IMR-90 (cell line): Measurements from ENCODE around the gene FAM163B. TPM values are rescaled to one million over a fixed set of nuclear protein-coding genes. Genes with fewer than 3 reads are reported as not detected.

Source experiments
- ATAC-seq: fragments of 200-7000 bp; cut with Tn5 transposase; 2 replicates; pipeline ENCODE4 v1.9.1; 2020; ENCODE audit warnings: low read depth, mild to moderate bottlenecking, moderate library complexity
- BruUV-seq: library from RNA; stranded (reverse); fragments of 400-500 nt; replicated peaks from 2 replicates; lab custom pipeline; 2021; lab: Mats Ljungman, UMichigan
- CTCF ChIA-PET: fragments of 300-600 bp; formaldehyde crosslinking; extraction: SDS; loops from one replicate; lab custom pipeline; 2021; ENCODE audit warnings: antibody characterized with exemption; lab: Yijun Ruan, JAX
- POLR2A ChIA-PET: fragments of 300-600 bp; sonication (Branson Sonifier 250); formaldehyde crosslinking; loops from one replicate; lab custom pipeline; 2022; ENCODE audit warnings: antibody characterized with exemption; ENCODE audit not compliant: unreplicated experiment; lab: Charles Lee
- DNase-seq: peaks from one replicate; pipeline ENCODE4 v3.0.0; 2013
- H2AFZ ChIP-seq: replicated peaks from 2 replicates; pipeline ENCODE3; 2013; ENCODE audit warnings: low read length, mild to moderate bottlenecking; ENCODE audit not compliant: poor library complexity
- H2AK5ac ChIP-seq: 2 replicates; pipeline ENCODE4 v1.6.1; 2013; ENCODE audit warnings: low read depth, low read length, inconsistent platforms
- H2AK9ac ChIP-seq: replicated peaks from 2 replicates; pipeline ENCODE3; 2013; ENCODE audit warnings: mild to moderate bottlenecking, low read depth, low read length, moderate library complexity; ENCODE audit not compliant: poor library complexity
- H2BK120ac ChIP-seq: 2 replicates; pipeline ENCODE4 v1.6.1; 2013; ENCODE audit warnings: low read depth, low read length, inconsistent platforms
- H2BK15ac ChIP-seq: 3 replicates; pipeline ENCODE4 v1.6.1; 2013; ENCODE audit warnings: low read depth, low read length, inconsistent platforms
- H2BK20ac ChIP-seq: 2 replicates; pipeline ENCODE4 v1.6.1; 2013; ENCODE audit warnings: low read depth, mild to moderate bottlenecking, inconsistent platforms, low read length, moderate library complexity
- H2BK5ac ChIP-seq: 2 replicates; pipeline ENCODE4 v1.6.1; 2013; ENCODE audit warnings: mild to moderate bottlenecking, low read depth, low read length, inconsistent platforms; ENCODE audit not compliant: poor library complexity, severe bottlenecking
- H3K14ac ChIP-seq: replicated peaks from 2 replicates; pipeline ENCODE4 v1.6.1; 2013; ENCODE audit warnings: low read depth, low read length, inconsistent platforms
- H3K18ac ChIP-seq: 2 replicates; pipeline ENCODE4 v1.6.1; 2013; ENCODE audit warnings: low read depth, low read length, control low read depth
- H3K23ac ChIP-seq: 2 replicates; pipeline ENCODE4 v1.6.1; 2013; ENCODE audit warnings: low read depth, low read length, inconsistent platforms
- H3K27ac ChIP-seq: 2 replicates; pipeline ENCODE4 v1.5.1; 2013; ENCODE audit warnings: mild to moderate bottlenecking, control low read depth, low read length; ENCODE audit not compliant: insufficient read depth
- H3K27me3 ChIP-seq: 2 replicates; pipeline ENCODE4 v1.6.1; 2013; ENCODE audit warnings: low read length; ENCODE audit not compliant: control insufficient read depth, insufficient read depth
- H3K36me3 ChIP-seq: 2 replicates; pipeline ENCODE4 v1.6.1; 2013; ENCODE audit warnings: low read length, mixed read lengths; ENCODE audit not compliant: control insufficient read depth, insufficient read depth
- H3K4ac ChIP-seq: 2 replicates; pipeline ENCODE4 v1.6.1; 2013; ENCODE audit warnings: low read depth, low read length, inconsistent platforms
- H3K4me1 ChIP-seq: 2 replicates; pipeline ENCODE4 v1.6.1; 2013; ENCODE audit warnings: low read length, mixed read lengths; ENCODE audit not compliant: control insufficient read depth, insufficient read depth
- H3K4me2 ChIP-seq: 2 replicates; pipeline ENCODE4 v1.6.1; 2013; ENCODE audit warnings: low read depth, mild to moderate bottlenecking, control low read depth, low read length, moderate library complexity
- H3K4me3 ChIP-seq: 2 replicates; pipeline ENCODE4 v1.5.1; 2013; ENCODE audit warnings: low read depth, mild to moderate bottlenecking, control low read depth, low read length, moderate library complexity; ENCODE audit not compliant: insufficient read depth
- H3K56ac ChIP-seq: 2 replicates; pipeline ENCODE4 v1.6.1; 2013; ENCODE audit warnings: low read length, inconsistent platforms; ENCODE audit not compliant: insufficient read depth; ENCODE audit errors: extremely low read depth
- H3K79me1 ChIP-seq, 2 experiments: 2 replicates each; pipeline ENCODE4 v1.6.1; 2013; ENCODE audit warnings: low read length in 2 of 2, inconsistent platforms in 1 of 2, low read depth in 1 of 2
- H3K9ac ChIP-seq: 2 replicates; pipeline ENCODE4 v1.6.1; 2013; ENCODE audit warnings: low read depth, low read length, control low read depth
- H3K9me1 ChIP-seq: 2 replicates; pipeline ENCODE4 v1.6.1; 2013; ENCODE audit warnings: low read length, inconsistent platforms; ENCODE audit not compliant: insufficient read depth
- H3K9me3 ChIP-seq: 2 replicates; pipeline ENCODE4 v1.6.1; 2013; ENCODE audit warnings: low read length; ENCODE audit not compliant: control insufficient read depth, insufficient read depth
- H4K20me1 ChIP-seq: 2 replicates; pipeline ENCODE4 v1.6.1; 2013; ENCODE audit warnings: low read length, inconsistent platforms; ENCODE audit not compliant: insufficient read depth
- H4K5ac ChIP-seq: 2 replicates; pipeline ENCODE4 v1.6.1; 2013; ENCODE audit warnings: mild to moderate bottlenecking, low read depth, low read length, control low read depth
- H4K8ac ChIP-seq, 2 experiments: 2 replicates each; pipeline ENCODE4 v1.6.1; 2013; ENCODE audit warnings: low read depth in 2 of 2, low read length in 2 of 2, control low read depth in 1 of 2, inconsistent platforms in 1 of 2
- H4K91ac ChIP-seq: 2 replicates; pipeline ENCODE4 v1.6.1; 2013; ENCODE audit warnings: low read depth, low read length, inconsistent platforms; ENCODE audit not compliant: insufficient read depth
- BHLHE40 ChIP-seq: fragments of 150-350 bp; IDR thresholded peaks from 2 replicates; pipeline ENCODE4 v1.6.1; 2016; ENCODE audit warnings: mild to moderate bottlenecking, low read depth, low read length
- CEBPB ChIP-seq: IDR thresholded peaks from 2 replicates; pipeline ENCODE4 v1.6.1; 2012; ENCODE audit warnings: low read depth, low read length, improper control_type of control experiment
- CHD1 ChIP-seq: IDR thresholded peaks from 2 replicates; pipeline ENCODE4 v1.6.1; 2012; ENCODE audit warnings: low read depth, low read length, improper control_type of control experiment
- FOS ChIP-seq: fragments of 150-350 bp; IDR thresholded peaks from 2 replicates; pipeline ENCODE4 v1.6.1; 2016; ENCODE audit warnings: low read depth, low read length
- MAFK ChIP-seq: IDR thresholded peaks from 2 replicates; pipeline ENCODE4 v1.6.1; 2012; ENCODE audit warnings: low read depth, low read length, improper control_type of control experiment
- MAZ ChIP-seq: IDR thresholded peaks from 2 replicates; pipeline ENCODE4 v1.6.1; 2012; ENCODE audit warnings: low read depth, mild to moderate bottlenecking, low read length, improper control_type of control experiment, moderate library complexity, borderline replicate concordance
- MXI1 ChIP-seq: IDR thresholded peaks from 2 replicates; pipeline ENCODE4 v1.6.1; 2012; ENCODE audit warnings: low read depth, mild to moderate bottlenecking, low read length, moderate library complexity, borderline replicate concordance
- NFE2L2 ChIP-seq: fragments of 150-350 bp; IDR thresholded peaks from 2 replicates; pipeline ENCODE4 v1.6.1; 2016; ENCODE audit warnings: low read depth, mild to moderate bottlenecking, low read length
- POLR2A ChIP-seq: IDR thresholded peaks from 2 replicates; pipeline ENCODE4 v1.6.1; 2012; ENCODE audit warnings: mild to moderate bottlenecking, low read depth, low read length
- RAD21 ChIP-seq: IDR thresholded peaks from 2 replicates; pipeline ENCODE4 v1.6.1; 2012; ENCODE audit warnings: low read length, improper control_type of control experiment
- RCOR1 ChIP-seq: IDR thresholded peaks from 2 replicates; pipeline ENCODE4 v1.6.1; 2012; ENCODE audit warnings: mild to moderate bottlenecking, low read length, improper control_type of control experiment; ENCODE audit not compliant: insufficient replicate concordance
- RFX5 ChIP-seq: IDR thresholded peaks from 2 replicates; pipeline ENCODE4 v1.8.0; 2012; ENCODE audit warnings: low read depth, mild to moderate bottlenecking, low read length, moderate library complexity
- WGBS, 2 experiments: methylation state at CpG; one replicate each; pipeline versions ENCODE4 v1.1.5 to v1.1.7; 2013; ENCODE audit warnings: missing lambda C conversion rate in 2 of 2; ENCODE audit not compliant: insufficient read length in 1 of 2; ENCODE audit errors: extremely low coverage in 2 of 2; 5-methylcytosine and 5-hydroxymethylcytosine counted together
- dilution Hi-C: fragments of 300-500 bp; cut with HindIII; formaldehyde crosslinking; loops from one replicate; pipeline ENCODE4 v1.14.3; 2018; ENCODE audit warnings: low sequenced_read_pairs; ENCODE audit not compliant: unreplicated experiment
- in situ Hi-C: fragments of 300-500 bp; cut with MboI; formaldehyde crosslinking; loops from 3 replicates; pipeline ENCODE4 v1.14.3; 2019; ENCODE audit warnings: low sequenced_read_pairs, inconsistent platforms, mixed read lengths
- intact Hi-C: fragments of 100-400 bp; cut with micrococcal nuclease; formaldehyde crosslinking; loops from 2 replicates; pipeline ENCODE4 v1.10.0; 2022
- polyA plus RNA-seq, 3 experiments: library from polyadenylated mRNA; depleted of rRNA; stranded (reverse); fragments of >200 nt; gene quantifications; 2 replicates each; pipeline ENCODE4 v1.2.3, GENCODE V29; 2012; ENCODE audit warnings: low replicate concordance in 1 of 3
- total RNA-seq: library from RNA; depleted of rRNA; stranded (reverse); fragments of >200 nt; gene quantifications from 2 replicates; pipeline ENCODE4 v1.2.3, GENCODE V29; 2012
- TF ChIP-seq, protein P1 (sequence below): fragments of 150-350 bp; IDR thresholded peaks from 2 replicates; pipeline ENCODE4 v1.6.1; 2016; ENCODE audit warnings: low read depth, mild to moderate bottlenecking, low read length, moderate library complexity, borderline replicate concordance
- TF ChIP-seq, protein P2 (sequence below): fragments of 150-350 bp; IDR thresholded peaks from 2 replicates; pipeline ENCODE4 v1.6.1; 2017; ENCODE audit warnings: mild to moderate bottlenecking, antibody characterized with exemption, low read length, low read depth

FAM163B gene
- total and polyA plus RNA-seq, 2 of the 4 experiments (the other 2 are of a cell fraction), result not detected

DNA sequence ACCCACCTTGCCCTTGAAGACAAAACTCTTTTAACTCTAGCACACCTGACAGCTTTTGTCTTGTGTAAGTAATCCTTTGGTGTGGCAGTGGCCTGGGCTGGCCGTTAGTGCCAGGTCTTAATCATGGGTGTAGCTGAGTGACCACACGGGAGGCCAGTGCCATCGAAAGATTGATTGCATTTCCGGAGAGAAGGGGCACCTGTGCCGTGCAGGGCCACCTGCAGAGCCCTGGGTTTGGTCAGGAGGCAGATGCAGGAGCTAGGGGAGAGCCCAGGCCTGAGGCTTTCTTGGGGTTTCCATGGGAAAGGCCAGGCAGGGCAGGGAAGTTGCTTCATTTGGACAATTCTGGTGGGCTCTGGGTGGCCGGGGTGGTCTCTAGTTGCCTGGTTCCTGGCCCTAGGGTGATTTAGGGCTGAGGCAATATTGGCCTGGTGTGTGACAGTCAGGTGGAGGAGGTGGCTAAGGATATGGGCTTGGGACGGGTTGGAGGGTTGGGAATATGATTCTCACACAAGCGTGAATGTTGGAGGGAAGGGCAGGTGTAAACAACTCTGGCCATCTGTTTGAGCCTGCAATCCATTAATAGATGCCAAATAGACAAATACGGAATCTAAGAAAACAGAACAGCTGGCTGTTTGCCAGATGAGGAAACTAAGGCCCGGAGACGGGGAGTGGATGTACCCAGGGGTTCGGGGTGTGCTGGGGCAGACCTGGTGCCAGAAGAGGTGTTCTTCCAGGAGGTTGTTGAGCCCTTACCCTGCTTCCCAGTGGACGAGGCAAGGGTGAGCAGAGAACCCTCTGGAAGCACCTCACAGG lies 31.6 kb upstream of the FAM163B start (continued):
- TF ChIP-seq, protein P1, sequence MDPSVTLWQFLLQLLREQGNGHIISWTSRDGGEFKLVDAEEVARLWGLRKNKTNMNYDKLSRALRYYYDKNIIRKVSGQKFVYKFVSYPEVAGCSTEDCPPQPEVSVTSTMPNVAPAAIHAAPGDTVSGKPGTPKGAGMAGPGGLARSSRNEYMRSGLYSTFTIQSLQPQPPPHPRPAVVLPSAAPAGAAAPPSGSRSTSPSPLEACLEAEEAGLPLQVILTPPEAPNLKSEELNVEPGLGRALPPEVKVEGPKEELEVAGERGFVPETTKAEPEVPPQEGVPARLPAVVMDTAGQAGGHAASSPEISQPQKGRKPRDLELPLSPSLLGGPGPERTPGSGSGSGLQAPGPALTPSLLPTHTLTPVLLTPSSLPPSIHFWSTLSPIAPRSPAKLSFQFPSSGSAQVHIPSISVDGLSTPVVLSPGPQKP, result no peak

DNA sequence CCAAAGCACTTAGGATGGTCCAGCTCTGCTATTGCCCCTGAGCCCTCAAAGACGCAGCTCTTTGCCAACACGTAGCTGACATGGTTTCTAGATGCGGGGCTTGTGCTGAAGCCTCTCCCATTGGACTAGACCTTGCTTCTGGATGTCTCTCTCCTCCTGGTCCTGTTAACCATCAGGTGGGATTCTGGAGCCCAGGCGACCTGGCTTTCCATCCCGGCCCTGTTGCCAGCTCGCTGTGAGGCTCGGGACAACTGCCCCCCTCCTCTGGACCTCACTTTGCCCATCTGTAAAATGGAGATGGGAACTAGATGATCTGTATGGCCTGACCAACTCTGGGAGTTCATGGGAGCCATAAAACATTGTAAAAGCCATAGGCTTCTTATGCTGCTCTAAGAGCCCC lies 31.0 kb upstream of the FAM163B start:
- Histone ChIP-seq H2BK20ac (no peak overlapping the region), H4K91ac (no peak overlapping the region), H2AFZ (no peak overlapping the region), H3K9me3 (no peaks in the 10 kb centered on the region), H3K9me1 (no peaks in the 10 kb centered on the region), H3K4ac (no peak overlapping the region), H3K4me3 (no peak overlapping the region), H3K4me1 (no peaks in the 10 kb centered on the region), H2BK15ac (no peak overlapping the region), H3K9ac (no peak overlapping the region), H3K27me3 (peaks cover 59% of the 10 kb centered on the region; the same call in 1 of the 2 replicates), H3K27ac (no peak overlapping the region), H2AK9ac (no peak overlapping the region), H4K8ac (no peak overlapping the region), H2BK5ac (no peak overlapping the region), H3K4me2 (no peak overlapping the region), H3K18ac (no peak overlapping the region), H4K20me1 (no peaks in the 10 kb centered on the region), H2BK120ac (no peak overlapping the region), H4K5ac (no peak overlapping the region), H3K79me1 (no peaks in the 10 kb centered on the region), H3K36me3 (no peaks in the 10 kb centered on the region), H3K23ac (no peak overlapping the region), H2AK5ac (no peak overlapping the region), H3K56ac (no peak overlapping the region), H3K14ac (no peak overlapping the region)
- no peak for DNase-seq
- in situ Hi-C loops (no loop called here), intact Hi-C loops (no loop called here), dilution Hi-C loops (no loop called here)
- BruUV-seq, result no TSS peak
- 75% methylated on average over 3 of the region's 7 CpGs; no CpG with 5 or more reads in 1 of the 2 experiments for WGBS, 2 experiments
- POLR2A ChIA-PET, result no interaction called here
- CTCF ChIA-PET, result no interaction called here
- no peak for ATAC-seq
- TF ChIP-seq POLR2A (no peak), MAZ (no peak), MXI1 (no peak), FOS (no peak), MAFK (no peak), CHD1 (no peak), NFE2L2 (no peak), RCOR1 (no peak), RFX5 (no peak), CEBPB (no peak), BHLHE40 (no peak), RAD21 (no peak)
- TF ChIP-seq, protein P1, result no peak
- TF ChIP-seq, protein P2, sequence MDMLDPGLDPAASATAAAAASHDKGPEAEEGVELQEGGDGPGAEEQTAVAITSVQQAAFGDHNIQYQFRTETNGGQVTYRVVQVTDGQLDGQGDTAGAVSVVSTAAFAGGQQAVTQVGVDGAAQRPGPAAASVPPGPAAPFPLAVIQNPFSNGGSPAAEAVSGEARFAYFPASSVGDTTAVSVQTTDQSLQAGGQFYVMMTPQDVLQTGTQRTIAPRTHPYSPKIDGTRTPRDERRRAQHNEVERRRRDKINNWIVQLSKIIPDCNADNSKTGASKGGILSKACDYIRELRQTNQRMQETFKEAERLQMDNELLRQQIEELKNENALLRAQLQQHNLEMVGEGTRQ, result no peak
